Activated naive CD4-positive, alpha-beta T cell treated with Interleukin-2 at 50 U/mL for 16 hours (primary cell): ENCODE data around the gene ZC3H12D.
A peak's percentile ranks its signal among the peaks of the same experiment; 100 is the strongest.
"Not testable (repeated sequence)": the region's sequence is repeated elsewhere in the genome, so short reads cannot be mapped to it uniquely, and the experiment has no call there.

Experiments used
- DNase-seq: peaks from one replicate; pipeline ENCODE4 v3.0.0-alpha.2; 2020

ZC3H12D gene

DNA sequence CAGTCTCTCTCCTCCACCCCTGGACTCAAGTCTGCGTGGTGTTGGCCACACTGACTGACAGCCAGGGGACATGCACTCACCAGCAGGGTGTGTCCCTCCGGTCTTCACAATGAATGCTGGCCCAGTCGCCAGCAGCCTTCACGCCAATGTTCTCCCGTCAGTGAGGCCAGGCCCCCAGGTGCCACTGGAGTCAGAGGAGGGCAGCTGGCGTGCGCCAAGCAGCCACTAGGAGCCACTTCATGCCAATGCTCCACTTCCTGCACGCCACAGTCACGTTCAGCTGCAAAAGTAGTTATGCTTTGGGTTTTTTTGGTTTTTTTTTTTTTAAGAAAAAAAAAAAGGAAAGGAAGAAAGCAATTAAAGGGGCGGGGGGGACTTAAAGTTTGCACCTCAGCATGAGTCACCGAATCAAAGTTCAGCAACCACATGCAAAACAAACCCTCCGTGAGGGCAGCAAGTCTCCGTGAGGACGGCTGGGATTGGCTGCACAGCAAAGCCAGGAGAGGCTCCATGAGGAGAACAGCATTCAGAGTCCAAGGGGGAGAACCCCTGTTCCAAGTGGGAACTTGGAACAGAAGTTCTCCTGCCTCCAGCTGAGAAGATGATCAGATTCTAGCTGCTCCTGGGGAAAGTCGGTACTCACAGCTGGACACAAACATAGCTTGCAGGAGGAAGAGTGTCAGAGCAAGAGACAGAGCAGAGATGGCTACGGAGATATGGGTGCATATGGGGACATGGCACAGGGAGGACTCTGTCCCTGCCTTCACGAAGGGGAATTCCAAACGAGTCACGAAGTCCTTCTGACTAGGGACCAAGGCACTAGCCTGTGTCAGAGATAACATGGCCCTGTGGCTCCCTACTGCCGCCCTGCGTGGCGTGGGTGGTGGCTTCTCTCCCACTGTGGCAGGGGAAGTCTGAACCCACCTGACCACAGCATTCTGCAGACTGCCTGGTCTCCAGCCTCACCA lies at the start of gene ZC3H12D:
ZC3H12D (minus strand) TSS at position 282 of the 968 bp plus-strand sequence. CDS start 10,471 bp downstream, outside the sequence.
- DNase-seq = peak; percentile 86

DNA sequence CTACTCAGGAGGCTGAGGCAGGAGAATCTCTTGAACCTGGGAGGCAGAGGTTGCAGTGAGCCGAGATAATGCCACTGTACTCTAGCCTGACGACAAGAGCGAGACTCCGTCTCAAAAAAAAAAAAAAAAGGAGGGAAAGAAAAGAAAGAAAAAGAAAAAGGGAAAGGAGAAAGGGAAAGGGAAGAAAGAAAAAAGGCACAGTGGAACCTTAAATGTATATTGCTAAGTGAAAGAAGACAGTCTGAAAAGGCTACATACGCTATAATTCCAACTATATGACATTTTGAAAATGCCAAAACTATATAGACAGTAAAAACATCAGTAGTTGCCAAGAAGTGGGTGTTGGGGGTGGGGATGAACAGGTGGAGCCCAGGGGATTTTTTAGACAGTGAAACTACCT lies 44.8 kb upstream of the ZC3H12D start:
- no peak for DNase-seq

GRCh38 chr6:149515494-149515893 lies 30.7 kb upstream of the ZC3H12D start:
- DNase-seq = no peak

DNA sequence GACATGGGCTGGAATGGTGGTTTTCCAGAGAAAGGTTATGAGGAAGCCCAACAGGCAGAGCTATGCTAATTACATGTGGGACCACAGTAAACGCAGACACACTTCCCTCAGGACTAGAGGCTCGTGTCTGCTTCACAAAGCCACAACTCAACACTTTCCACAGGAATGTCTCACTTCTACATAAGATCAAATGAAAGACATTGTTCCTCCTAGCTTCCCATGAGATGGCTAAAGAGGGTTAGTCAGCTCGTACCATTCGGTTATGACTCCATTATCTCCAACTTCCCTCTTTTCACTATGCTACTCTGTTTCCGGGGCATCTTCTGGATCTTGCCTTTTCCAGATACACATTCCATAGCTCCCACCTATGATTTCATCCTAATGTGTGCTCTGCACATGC lies 29.1 kb upstream of the ZC3H12D start:
- no peak for DNase-seq

- DNase-seq = no peak
Observed at GRCh38 chr6:149510793-149511512, 26.1 kb upstream of the ZC3H12D start.

- peak; percentile 52 for DNase-seq
Observed at GRCh38 chr6:149508485-149508884, 23.7 kb upstream of the ZC3H12D start.

DNA sequence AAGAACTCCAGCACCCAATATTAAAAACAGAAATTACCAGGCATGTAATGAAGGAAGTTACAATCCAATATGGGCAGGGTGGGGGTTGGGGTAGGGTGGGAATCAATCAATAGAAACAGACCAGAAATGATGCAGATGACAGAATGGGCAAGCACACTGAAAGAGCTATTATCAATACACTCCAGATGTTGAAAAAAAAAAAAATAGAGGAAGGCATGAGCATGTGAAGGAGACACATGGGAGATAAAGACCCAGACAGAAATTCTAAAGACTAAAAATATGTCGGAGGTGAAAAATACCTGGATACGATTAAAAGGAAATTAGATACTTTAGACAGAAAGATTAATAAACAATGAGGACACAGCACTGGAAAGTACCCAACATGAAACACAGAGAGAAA lies 19.1 kb upstream of the ZC3H12D start:
- no peak for DNase-seq

- no peak for DNase-seq
Observed at GRCh38 chr6:149503276-149503675, 18.5 kb upstream of the ZC3H12D start.

DNA sequence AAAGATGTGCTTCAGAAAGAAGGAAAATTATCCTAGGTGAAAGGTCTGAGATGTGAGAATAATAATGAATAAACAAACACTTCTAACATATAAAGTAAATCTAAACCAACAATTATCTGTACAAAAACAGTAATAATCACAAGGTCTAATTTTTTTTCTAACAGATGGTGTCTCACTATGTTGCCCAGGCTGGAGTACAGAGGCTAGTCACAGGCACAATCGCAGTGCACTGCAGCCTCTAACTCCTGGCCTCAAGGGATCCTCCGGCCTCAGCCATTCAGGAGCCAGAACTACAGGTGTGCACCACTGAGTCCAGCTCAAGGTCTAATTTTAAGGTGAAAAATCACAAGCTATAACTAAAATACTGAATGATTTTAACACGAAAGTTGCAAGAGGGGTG lies 17.0 kb upstream of the ZC3H12D start:
- DNase-seq = no peak

DNA sequence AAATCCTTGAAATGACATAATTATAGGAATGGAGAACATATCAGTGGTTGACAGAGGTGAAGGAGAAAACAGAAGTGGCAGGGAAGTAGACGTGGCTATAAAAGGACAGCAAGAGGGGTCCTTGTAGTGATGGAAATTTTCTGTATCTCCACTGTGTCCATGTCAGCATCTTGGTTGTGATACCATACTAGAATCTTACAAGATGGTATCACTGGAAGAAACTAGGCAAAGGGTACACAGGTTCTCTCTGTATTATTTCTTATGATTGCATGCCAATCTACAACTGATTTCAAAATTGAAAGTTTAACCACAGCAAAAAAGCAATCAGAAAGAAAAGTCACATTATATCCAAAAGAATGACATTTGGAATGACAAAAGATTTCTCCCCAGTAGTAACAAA lies 16.4 kb upstream of the ZC3H12D start:
- no peak for DNase-seq

GRCh38 chr6:149500096-149500495 lies 15.3 kb upstream of the ZC3H12D start:
- no peak for DNase-seq

GRCh38 chr6:149499066-149499465 lies 14.3 kb upstream of the ZC3H12D start:
- no peak for DNase-seq

- DNase-seq = no peak
Observed at GRCh38 chr6:149497365-149497764, 12.6 kb upstream of the ZC3H12D start.

DNA sequence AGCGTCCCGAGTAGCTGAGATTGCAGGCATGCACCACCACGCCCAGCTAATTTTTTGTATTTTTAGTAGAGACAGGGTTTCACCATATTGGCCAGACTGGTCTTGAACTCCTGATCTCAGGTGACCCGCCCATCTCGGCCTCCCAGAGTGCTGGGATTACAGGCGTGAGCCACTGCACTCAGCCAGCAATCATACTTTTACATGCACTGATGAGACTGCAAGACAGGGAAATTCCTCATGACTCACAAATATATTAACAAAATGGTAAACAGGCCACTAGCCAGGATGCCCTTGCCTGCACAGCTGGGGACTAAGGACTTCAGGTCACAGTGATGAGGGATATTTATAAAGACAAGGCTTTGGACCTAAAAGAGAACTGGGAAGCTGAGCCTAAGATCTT lies 11.8 kb upstream of the ZC3H12D start:
- not testable (repeated sequence) for DNase-seq

- peak; percentile 49 for DNase-seq
Observed at GRCh38 chr6:149495349-149496016, 10.7 kb upstream of the ZC3H12D start.

- DNase-seq = peak; percentile 68
Observed at GRCh38 chr6:149494810-149495209, 10.0 kb upstream of the ZC3H12D start.

DNA sequence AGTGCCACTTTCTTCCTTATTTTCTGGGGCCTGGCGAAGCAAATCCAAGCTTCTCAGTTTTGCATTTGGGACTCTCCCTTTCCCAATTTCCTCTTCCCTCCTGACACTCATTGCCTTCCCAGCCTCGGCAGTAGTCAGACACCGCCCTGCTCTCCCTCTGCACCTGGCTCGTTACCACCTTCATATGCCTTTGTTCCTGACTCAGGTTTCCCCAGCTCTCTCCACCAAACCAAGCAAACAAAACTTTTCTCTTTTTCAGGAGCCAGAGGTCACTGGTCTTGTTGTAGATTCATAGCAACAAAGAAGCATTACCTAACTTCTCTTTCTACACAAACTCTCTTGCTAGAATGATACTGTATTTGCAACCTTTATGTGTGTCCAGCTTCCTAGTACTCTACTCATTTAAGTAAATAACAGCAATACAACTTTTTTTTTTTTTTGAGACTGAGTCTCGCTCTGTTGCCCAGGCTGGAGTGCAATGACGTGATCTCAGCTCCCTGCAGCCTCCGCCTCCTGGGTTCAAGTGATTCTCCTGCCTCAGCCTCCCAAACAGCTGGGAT lies 9.0 kb upstream of the ZC3H12D start:
- DNase-seq = no peak

GRCh38 chr6:149492798-149493343 lies 8.1 kb upstream of the ZC3H12D start:
- no peak for DNase-seq

DNA sequence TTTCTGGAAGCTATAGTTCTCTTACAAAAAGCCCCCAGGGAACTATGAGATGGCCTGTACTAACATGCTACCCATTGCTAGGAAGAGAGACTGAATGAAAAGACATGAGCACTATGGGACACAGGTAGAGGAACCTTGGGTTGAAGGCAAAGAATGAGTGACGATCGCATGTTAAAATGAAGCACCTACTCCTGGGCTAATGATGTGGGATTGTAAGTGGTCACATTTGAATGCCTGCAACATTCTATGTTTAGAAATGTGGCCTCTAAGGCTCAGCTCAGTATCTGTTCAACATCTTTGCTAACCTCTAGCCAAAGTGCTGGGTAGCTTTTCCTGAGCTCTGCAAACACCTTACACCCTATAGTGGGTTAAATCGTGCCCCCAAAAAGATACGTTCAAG lies 5.2 kb upstream of the ZC3H12D start:
- no peak for DNase-seq

GRCh38 chr6:149488815-149489214 lies 4.0 kb upstream of the ZC3H12D start:
- DNase-seq = no peak

DNA sequence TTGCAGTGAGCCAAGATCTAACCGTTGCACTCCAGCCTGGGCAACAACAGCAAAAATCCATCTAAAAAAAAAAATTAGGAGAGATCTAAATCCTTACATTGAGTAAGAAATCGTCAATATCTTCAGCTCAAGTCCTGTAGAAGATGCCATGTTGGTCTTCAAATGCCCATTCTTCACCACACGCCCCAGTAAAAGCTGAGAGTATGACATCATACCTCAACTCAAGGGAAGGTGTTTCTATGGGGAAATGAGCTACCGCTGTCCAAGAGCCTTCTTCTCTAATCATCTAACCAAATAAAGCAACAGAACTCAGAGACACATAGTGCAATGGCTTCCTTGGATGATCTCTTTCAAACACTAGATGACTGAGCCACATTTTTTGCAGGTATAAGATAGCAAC lies 2.5 kb upstream of the ZC3H12D start:
- no peak for DNase-seq

GRCh38 chr6:149483849-149484655 lies 762 bp downstream of the ZC3H12D start:
- no peak for DNase-seq
